UCSD-AML1 (cell line): ENCODE results near the gene PRDM15.

Source experiments
- DNase-seq: peaks from one replicate; lab custom pipeline; 2025; ENCODE audit not compliant: unreplicated experiment; lab: John Stamatoyannopoulos, UW

The PRDM15 gene

GRCh38 chr21:41750532-41751151 lies 128.5 kb downstream of the PRDM15 start:
- DNase-seq, result no peak

DNA sequence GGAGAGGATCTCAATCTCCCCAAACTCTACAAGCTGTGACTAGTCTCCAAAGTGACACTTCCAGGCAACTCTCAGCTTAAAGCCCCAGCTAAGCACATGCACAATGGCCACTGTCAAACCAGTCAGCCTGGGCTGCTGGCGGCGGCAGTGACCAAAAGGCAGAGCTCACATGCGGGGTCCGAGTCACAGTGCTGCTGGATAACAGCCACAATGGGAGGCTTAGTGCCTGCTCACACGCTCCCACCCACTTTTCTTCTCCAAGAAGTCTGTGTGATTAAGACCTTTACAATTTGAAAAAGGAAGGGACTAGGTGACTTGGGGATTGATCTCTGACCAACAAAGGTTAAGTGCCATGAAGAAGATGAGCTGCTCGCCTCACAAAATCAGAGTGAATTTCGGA lies 129.1 kb downstream of the PRDM15 start:
- no peak for DNase-seq

DNA sequence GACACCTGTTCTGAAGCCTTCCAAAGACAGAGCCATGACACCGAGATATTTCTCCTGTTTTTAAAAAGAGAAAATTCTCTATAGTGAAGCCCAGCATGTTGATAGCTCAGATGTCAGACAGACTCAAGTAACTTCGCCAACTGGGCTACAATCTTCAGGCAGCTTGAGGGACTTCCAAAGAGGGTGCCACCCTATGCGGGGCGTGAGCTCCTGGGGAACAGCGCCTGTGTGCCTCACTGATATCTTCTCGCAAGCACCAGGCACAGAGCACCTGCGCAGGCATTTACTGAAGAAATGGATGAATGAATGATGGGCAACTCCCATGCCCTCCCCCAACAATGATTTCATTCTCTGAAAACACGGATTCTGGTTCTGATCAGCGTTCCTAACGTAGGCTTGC lies 129.9 kb downstream of the PRDM15 start:
- DNase-seq, result no peak
